HG03442 (cell line): ENCODE measurements around the gene MYBPC2.

Experiments
- ATAC-seq: cut with Tn5 transposase; IDR thresholded peaks from one replicate; pipeline ENCODE4 v1.9.1; 2021; ENCODE audit warnings: mild to moderate bottlenecking, moderate library complexity; ENCODE audit not compliant: unreplicated experiment

MYBPC2 gene

GRCh38 chr19:50409347-50409746 is 23.3 kb upstream of the MYBPC2 start:
- ATAC-seq: no peak

- no peak for ATAC-seq
These were observed 22.6 kb upstream of the MYBPC2 start for GRCh38 chr19:50410109-50410508.

- no peak for ATAC-seq
These were observed 20.3 kb upstream of the MYBPC2 start for GRCh38 chr19:50412419-50412818.

GRCh38 chr19:50413096-50413495 is 19.6 kb upstream of the MYBPC2 start:
- ATAC-seq: no peak

GRCh38 chr19:50413531-50413930 is 19.2 kb upstream of the MYBPC2 start:
- no peak for ATAC-seq

GRCh38 chr19:50414864-50415660 is 17.6 kb upstream of the MYBPC2 start:
- ATAC-seq: peak; percentile 35

- peak; percentile 40 for ATAC-seq
These were observed 17.0 kb upstream of the MYBPC2 start for GRCh38 chr19:50415661-50416033.

GRCh38 chr19:50416034-50416977 is 16.4 kb upstream of the MYBPC2 start:
- no peak for ATAC-seq

GRCh38 chr19:50417111-50418081 is 15.3 kb upstream of the MYBPC2 start:
- ATAC-seq: no peak

- no peak for ATAC-seq
These were observed 14.3 kb upstream of the MYBPC2 start, which contains the start of gene SPIB for GRCh38 chr19:50418176-50419021. TSS of gene SPIB (plus strand) at chr19:50418938. CDS start at chr19:50418963, 25 bp downstream.

- no peak for ATAC-seq
These were observed 13.6 kb upstream of the MYBPC2 start for GRCh38 chr19:50419022-50419579.

- no peak for ATAC-seq
These were observed 13.1 kb upstream of the MYBPC2 start for GRCh38 chr19:50419580-50420035.

GRCh38 chr19:50420127-50420526 is 12.6 kb upstream of the MYBPC2 start:
- ATAC-seq: no peak

- no peak for ATAC-seq
These were observed 11.9 kb upstream of the MYBPC2 start for GRCh38 chr19:50420808-50421207.

- ATAC-seq: no peak
These were observed 10.1 kb upstream of the MYBPC2 start for GRCh38 chr19:50422397-50423278.

- ATAC-seq: no peak
These were observed 9.2 kb upstream of the MYBPC2 start for GRCh38 chr19:50423279-50424113.

- no peak for ATAC-seq
These were observed 7.1 kb upstream of the MYBPC2 start for GRCh38 chr19:50425581-50425980.
